ENCODE data around the gene MOB2.

MOB2 gene

DNA sequence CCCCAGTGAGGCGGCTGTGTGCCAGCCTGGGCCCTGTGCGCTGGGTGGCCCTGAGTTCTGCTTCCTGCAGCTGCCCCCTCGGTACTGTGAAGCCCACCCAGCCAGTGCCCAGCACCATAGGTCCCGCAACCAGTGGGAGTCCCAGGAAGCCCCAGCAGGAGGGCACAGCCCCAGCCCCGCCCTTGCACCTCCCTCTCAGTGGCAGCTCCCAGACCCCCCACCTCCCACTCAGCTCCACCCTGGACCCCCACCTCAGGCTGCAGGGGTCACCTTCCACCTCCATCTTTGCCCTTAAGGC, 30.9 kb downstream of the MOB2 start:
- DNase-seq: no peak

DNA sequence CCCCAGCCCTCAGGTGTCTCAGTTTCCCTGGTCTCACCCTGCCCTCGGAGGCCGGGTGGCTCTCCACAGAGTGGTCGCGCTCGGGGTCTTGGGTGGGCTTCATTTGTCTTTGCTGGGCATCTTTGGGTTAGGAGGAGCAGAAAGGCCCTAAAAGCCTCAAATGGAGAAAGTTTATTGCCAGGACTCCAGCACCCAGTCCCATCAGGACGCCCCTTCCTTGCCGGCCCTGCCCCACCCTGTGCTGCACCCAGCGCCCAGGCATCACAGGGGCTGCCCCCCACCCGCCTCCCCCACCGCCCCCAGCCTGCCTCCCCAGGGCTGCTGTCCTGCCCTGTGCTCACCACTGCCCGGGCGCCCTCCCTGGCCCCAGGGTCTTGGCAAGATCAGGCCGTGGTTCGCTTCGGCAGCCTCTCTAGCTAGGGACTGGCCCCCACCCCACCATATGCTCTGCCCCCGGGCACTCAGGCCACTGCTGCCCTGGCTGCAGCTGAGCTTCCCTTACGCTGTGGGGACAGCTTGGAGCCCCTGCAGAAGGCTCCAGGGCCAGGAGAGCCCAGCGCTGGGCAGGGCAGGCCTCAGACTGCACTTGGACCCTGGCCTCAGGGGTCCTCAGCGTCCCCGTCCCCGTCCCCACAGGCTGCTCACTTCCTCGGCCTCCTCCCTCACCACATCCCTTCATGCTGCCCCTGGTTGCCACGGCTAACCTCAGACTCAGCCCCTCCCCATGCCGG, 31.4 kb downstream of the MOB2 start:
- no peak for DNase-seq

DNA sequence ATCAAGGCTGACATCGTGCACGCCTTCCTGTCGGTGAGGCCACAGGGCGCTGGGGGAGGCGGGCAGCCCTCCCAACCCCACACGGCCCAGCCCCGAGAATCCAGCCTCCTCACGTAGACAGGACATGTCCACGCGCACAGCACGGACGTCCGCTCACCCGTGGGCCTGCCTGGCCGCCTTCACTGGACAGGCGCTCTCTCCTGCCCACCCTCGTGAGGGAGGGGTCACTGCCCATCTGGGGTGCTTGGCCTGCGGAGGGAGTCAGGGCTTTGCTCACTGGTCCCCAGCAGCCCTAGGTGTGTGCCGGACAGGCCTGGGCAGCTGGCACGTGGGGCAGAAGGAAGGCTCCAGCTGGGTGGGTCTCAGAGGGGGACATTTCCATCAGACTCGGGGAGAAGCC, 32.0 kb downstream of the MOB2 start:
- no peak for DNase-seq

DNA sequence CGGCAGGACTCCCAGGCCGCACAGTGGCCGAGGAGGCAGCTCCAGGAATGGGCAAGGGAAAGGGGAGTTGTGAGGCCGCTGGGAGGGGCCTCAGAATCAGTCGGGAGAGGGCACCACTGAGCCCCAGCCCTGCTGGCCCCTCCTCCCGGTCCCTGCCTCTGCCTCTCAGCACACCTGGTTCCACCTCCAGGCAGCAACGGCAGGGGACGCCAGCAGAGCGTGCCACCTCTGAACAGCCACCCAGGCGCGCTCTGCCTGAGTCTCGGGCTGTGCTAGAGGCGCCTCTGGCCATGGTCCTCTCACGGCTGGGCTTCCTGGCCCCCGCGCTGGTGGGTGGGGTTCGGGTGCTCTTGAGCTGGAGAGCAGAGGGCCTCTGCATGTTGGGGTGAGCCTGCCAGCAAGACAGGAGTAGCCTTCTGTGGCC, 33.0 kb downstream of the MOB2 start:
- peak; percentile 94 for DNase-seq

DNA sequence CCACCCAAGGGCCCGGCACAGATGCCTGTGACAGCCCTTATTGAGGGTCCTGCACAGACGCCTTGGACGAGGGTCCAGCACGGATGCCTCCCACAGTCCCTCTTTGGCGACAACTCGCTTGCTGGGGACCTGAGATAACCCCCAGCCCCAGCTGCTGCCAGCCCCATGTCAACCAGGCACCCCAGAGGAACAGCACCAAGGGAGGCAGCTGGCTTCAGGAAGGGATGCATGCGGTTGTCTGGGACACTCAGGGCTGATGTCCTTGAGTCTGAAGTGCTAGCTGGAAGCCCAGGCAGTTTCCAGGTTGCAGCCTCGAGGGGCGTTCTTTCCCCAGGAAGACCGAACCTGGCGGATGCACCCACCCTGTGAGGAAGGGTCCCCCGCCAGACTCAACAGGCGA, 33.8 kb downstream of the MOB2 start:
- no peak for DNase-seq

DNA sequence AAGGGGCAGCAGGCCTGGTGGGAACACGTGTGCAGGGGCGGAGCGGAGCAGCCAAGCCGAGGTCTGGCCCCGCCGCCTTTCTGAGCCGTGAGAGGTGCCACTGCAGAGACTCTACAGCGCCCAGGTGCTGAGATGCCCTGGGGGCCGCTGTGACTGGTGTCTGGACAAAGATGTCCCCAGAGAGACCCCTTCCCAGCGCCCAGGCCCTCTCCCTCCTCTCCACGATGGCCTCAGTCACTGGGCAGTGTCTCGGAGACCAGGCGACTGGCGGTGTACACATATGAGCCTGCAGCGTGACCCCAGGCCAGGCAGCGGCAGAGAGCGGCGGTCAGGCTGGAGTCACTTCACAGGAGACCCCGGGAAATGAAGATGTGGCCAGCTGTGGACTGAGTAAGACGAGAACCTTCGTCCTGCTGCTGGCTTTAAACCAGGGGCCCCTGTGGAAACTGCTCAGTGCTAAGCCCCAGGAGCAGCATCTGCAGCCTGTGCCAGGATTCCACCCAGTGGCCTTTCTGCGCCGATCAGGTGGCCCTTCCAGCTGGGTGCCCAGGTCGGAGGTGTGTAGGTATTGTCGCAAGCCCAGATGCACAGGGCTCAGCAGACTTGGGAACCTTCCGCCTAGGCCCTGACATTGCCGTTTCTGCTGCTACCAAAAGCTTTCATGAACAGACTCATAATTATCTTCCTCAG, 34.7 kb downstream of the MOB2 start:
- DNase-seq: no peak

DNA sequence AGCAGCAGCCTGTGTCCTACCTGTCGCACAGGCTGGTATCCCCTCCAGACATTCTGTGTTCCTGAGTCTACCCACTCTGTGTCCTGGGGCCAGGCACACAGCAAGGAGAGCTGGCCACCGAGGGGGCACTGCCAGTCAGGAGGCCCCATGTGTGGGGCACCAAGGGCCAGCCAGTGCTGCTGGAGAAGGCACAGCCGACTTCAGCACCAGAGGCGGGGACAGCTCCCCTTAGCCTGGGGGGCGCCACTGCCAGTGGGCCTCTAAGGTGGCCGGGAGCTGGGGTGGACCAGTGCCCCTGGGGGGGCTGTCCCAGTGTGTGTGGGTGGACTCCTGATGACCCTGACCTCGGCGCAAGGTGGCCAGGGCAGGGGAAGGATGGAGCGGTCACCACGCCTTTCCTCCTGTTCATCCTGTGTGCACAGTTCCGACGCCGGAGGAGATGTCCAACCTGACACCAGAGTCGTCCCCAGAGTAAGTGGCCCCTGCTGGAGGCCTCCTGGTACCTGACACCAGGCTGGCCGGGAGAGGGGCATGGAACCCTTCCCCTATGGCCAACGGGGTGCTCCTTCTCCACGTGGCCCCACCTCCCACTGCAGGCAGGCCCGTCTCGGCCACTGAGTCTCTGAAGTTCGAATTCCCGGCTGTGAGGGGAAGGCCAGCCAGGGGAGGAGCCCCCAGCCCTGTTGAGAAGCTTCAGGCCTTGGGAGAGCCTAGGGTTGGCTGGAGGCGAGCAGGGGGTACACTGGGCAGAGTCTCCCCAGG, 35.4 kb downstream of the MOB2 start:
- no peak for DNase-seq

DNA sequence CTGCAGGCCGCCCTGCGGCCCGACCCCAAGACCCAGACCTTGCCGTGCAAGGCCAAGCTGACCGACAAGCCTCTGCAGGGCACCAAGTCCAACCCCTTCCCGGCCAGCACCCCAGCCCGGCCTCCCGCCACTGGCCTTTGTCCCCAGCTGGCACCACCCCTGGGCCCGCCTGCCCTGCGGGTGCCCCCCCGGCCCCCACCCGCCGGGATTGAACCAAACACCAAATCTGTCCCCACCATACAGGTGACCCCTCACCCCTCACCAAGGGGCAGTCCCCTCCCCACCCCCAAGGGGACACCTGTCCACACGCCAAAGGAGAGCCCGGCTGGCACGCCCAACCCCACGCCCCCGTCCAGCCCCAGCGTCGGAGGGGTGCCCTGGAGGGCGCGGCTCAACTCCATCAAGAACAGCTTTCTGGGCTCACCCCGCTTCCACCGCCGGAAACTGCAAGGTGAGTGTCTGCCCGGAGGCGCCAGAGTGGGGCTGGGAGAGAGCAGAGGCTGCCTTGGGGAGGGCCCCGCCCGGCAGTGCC, 36.2 kb downstream of the MOB2 start:
- DNase-seq: no peak

DNA sequence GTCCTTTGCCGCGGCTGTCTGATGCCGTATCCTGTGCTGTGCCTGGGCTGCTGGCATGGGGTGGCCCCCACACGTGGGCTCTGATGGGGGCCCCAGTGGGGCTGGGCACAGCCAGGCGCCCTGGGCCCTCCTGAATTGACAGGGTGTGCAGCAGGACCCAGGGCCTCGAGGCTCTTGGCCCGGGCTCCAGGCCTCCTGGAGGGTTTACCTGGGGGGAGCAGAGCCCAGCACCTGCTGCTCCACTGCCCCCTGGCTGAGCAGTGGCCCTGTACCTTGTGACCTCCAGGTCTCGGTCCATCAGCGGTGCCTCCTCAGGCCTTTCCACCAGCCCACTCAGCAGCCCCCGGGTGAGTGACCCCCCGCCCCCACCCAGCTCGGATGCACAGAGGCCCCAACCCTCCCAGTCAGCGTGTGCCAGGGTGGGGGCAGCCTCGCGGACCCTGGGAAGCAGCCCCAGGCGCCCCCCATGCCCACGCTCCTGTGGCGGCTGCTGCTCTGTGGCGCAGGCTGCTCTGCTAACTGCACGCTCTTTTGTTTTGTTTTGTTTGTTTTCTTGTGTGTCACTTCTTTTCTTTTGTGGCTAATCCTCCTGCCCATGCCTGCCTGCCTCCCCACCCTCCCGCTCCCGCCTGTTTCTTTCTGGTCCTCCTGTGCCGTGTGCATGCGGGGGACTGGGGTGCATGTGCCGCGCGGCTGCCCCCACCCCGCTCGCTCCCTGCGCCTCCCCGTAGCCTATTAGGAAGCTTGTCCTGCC, 36.9 kb downstream of the MOB2 start:
- peak; percentile 62 for DNase-seq

DNA sequence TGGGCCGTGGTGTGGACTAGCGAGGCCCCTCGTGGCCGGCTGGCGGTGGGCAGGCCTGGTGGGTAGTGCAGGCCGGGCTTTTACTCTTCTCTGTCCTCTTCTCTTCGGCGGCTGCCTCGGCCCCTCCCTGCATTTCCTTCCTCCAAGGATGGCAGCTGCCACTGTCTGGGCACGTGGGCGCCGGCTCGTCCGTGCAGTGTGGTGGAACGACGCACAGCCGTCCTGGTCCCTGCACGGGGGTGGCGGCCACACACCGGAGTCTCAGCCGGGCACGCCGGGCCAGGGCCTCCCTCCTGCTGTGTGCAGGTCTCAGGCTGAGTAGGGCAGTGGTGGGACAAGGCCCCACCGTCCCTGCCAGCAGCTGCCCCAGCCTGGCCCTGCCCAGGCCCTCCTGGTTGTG, 37.7 kb downstream of the MOB2 start:
- no peak for DNase-seq

DNA sequence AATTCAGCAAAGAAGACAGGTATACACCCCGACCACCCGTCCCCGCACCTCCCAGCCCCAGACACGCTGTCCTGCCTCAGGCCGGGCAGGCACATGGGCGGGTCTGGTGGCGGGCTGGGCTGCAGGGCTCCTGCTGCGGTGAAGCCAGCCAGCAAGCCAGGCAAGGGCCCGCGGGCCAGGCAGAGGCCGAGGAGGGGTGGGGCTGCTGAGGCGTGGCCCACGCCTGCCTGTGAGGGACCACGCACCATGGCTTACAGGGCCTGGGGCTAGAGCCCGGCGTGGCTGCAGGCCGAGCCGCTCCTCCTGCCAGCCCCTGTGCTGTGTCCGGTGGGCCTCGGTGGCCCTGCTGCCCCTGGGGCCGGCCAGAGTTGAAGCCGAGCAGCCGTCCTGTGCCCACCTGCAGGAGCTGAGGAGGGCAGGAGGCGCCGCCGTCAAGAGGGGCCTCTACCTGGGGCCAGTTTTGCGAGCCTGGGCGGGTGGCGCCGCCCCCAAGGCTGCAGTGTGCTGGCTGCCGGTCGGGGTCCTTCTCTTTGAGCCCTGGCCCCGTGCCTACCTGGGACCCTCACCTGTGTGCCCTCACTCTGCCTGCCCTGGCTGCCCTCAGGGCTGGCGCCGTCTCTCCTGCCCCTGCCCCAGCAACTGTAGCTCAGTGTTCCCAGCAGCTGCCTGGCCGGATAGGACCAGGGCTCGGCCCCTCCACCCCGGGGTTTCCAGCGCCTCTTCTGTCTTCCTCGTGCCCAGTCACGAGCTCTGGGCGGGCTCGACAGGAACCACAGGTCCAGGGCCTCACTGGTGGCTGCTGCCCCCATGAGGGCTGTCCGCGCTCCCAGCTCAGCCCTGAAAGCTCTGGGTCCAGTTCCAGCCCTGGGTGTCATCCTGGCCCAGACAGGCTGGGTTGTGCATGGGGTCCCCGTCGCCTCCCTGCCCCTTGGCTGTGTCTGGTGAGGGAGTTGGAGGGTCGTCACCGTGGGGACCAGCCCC, 38.4 kb downstream of the MOB2 start:
- no peak for DNase-seq

DNA sequence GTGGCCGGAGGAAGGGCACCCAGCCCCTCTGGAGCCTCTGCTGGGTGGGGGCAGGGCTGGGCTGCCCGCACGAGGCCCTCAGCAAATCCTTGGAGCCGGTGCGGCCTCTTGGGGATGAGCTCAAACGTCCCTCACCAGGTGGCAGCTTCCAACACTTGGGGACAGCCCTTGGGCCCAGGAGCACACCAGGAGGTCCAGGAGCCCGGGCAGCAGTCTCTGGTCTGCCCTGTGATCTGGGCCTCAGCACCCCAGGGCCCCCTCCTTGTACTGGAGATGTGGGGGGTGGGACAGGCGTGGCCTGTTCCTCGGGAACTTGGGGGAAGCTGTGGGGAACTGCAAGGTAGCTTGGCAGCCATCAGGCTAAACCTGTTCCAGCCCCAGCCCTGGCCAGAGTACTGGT, 40.0 kb downstream of the MOB2 start:
- no peak for DNase-seq

DNA sequence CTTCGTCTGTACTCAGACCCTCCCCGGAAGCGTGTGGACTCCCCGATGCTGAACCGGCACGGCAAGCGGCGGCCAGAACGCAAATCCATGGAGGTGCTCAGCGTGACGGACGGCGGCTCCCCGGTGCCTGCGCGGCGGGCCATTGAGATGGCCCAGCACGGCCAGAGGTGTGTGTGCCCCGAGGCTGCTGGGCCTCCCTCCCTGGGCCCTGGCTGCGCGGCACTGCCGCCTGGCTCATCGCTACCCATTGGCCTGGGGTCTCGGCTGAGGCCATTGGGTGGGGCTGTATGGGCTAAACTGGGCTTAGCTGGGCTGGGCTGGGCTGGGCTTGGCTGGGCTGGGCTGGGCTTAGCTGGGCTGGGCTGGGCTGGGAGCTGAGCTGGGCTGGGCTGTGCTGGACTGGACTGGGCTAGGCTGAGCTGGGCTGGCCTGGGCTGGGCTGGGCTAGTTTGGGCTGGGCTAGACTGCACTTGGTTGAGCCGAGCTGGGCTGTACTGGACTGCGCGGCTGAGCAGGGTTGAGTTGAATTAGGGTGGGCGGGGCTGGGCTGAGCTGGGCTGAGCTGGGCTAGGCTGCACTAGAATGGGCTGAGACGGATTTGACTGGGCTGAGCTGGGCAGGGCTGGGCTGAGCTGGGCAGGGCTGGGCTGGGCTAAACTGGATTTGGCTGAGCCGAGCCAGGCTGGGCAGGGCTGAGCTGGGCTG, 40.7 kb downstream of the MOB2 start:
- DNase-seq: no peak

DNA sequence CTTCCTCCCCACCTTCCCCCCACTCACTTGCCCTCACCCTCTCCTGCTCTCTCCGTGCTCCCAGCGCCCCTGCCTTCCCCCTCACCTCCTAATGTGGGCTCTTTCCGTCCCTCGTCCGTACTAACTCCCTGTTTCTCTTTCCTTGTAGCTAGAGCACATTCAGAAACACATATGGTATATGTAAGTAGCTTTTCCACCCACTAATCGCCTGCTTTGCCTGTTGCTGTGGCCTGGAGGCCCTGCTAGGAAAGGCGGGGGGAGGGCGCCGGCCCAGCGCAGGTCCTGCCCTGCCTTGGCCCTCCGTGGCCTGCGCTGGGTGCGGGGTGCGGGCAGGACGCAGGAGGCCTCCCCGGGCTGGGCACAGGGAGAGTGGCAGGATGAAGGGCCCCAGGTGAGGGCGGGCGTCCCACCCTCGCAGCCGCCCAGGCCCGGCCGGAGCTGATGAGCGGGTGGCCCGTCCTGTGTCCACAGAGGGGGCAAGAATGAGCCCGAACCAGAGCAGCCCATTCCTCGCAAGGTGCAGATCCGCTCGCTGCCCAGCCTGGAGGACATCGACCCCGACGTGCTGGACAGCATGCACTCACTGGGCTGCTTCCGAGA, 41.7 kb downstream of the MOB2 start:
- DNase-seq: no peak

DNA sequence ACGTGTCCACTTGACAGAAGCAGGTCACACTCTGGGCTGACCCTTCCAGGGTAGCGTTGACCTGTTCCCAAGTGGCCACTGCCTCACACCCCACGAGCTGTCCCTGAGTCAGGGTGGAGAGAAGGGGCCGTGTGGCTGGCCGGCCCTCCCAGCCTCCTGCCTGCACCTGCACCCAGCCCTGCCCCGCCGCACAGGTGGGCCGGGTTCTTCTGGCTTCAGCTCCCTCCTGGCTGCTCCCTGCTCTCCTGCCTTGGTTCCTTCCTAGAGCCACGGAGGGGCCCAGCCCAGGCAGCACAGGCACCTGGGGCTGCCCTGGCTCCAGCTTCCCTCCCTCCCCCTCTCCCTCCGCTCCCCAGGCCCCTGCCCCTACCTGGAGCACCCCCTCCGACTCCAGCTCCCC, 42.3 kb downstream of the MOB2 start:
- no peak for DNase-seq

DNA sequence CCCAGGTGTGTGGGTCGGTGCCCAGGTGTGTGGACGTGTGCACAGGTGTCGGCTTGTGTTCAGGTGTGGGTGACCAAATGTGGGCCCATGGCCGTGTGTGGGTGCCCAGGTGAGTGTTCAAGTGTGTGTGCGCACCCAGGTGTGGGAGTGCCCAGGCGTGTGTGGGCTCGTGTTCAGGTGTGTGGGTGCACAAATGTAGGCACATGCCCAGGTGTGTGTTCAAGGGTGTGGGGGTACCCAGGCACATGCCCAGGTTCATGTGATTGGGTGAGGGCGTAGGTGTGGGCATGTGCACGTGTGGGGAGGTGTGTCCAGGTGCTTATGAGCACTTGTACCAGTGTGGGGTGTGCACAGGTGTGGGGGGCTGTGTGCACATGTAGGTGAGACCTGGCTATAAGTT, 42.8 kb downstream of the MOB2 start:
- no peak for DNase-seq

DNA sequence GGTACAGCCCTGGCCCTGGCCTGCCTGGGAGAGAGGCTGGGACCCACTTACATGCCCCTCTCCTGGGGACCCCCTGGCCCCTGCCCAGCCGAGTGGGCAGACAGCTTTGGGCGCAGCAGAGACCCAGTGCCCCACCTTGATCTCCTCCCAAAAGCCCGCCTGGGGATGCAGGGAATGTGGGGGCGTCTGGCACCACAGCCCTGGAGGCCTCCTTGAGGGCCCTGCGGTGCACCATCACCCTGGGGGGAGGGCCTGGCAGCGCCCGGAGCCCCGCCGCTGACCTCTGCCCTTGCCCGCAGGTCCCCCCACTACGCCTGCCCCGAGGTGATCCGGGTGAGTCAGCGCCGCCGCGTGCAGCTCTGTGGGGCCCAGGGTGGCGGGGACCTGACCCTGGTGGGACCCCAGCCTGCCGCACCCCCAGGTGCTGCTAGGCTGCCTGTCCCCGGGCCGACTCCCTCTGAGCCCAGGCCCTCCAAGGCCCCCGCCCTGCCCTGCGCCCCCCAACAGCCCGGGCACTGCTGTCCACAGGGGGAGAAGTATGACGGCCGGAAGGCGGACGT, 43.7 kb downstream of the MOB2 start:
- DNase-seq: no peak

DNA sequence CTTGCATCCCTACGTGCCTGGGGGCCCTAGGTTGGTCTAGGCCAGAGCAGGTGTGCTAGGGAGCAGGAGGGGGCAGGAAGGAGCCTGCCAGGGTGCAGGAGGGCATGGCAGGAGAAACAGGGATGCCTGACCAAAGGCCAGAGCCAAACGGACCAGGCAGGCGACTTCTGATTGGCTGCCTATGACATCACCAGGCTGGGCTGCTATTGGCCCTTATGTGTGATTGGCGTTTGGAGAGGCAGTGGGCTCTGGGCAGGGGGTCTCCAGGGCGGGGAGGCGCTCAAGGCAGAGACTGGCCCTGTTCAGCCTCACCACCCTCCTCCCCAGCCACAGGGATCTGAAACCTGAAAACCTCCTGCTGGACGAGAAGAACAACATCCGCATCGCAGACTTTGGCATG, 44.4 kb downstream of the MOB2 start:
- DNase-seq: peak; percentile 78

DNA sequence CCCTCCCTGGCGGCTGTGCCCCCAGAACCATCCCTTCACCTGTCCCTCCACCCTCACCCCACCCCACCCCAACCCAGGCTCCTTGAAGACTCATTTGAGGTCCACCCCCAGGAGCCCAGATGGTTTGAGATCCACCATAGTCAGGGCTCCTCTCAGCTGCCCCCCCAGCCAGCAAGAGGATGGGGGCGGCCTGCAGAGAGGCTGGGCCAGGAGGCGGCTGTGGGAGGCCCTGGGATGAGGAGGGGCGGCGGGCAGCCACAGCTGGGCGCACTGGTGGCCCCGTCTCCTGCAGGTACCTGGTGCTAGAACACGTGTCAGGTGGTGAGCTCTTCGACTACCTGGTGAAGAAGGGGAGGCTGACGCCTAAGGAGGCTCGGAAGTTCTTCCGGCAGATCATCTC, 46.1 kb downstream of the MOB2 start:
- no peak for DNase-seq

DNA sequence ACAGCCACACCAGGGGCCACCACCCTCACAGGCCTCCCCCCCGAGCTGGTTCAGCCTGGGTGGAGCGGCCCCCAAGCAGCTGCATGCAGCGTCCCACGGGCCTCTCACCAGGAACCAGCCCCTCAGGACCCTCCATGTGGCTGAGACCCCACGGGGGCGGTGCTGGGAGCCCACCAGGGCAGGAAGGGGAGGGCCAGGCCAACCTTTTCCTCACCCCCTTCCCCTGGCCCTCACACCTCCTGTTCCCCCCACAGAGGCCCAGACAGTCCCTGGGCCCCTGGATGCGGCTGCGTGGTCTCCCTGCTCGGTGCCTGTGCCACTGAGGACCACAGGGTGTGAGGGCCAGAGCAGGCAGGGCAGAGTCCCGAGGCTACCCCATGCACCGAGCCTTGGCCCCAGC, 46.5 kb downstream of the MOB2 start:
- no peak for DNase-seq

DNA sequence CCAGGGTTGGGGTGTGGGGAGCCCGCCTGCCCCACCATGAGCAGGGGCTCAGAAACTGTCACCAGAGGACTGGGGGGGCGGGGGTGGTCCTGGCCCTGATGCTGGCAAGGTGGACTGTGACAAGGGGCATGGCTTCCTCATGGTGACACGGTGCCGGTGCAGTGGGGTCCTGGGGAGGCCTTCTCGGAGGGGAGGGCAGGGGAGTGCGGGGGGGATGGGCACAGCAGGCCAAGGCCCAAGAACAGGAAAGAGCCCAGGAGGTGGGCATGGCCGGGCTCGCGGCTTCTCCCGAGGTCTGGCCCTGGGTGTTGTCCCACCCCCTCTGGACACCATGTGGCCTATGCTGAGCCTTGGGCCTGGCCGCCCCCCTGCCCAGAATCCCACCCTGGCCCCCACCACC, 47.2 kb downstream of the MOB2 start:
- no peak for DNase-seq

All from DMS53 (cell line).